ENCODE measurements around the gene ZNF536. TPM values are rescaled to one million over a fixed set of nuclear protein-coding genes. Genes with fewer than 3 reads are reported as not detected.
A peak's percentile ranks its signal among the peaks of the same experiment; 100 is the strongest.

The ZNF536 gene
- total RNA-seq, 1 experiment from 2014 or later = not detected

DNA sequence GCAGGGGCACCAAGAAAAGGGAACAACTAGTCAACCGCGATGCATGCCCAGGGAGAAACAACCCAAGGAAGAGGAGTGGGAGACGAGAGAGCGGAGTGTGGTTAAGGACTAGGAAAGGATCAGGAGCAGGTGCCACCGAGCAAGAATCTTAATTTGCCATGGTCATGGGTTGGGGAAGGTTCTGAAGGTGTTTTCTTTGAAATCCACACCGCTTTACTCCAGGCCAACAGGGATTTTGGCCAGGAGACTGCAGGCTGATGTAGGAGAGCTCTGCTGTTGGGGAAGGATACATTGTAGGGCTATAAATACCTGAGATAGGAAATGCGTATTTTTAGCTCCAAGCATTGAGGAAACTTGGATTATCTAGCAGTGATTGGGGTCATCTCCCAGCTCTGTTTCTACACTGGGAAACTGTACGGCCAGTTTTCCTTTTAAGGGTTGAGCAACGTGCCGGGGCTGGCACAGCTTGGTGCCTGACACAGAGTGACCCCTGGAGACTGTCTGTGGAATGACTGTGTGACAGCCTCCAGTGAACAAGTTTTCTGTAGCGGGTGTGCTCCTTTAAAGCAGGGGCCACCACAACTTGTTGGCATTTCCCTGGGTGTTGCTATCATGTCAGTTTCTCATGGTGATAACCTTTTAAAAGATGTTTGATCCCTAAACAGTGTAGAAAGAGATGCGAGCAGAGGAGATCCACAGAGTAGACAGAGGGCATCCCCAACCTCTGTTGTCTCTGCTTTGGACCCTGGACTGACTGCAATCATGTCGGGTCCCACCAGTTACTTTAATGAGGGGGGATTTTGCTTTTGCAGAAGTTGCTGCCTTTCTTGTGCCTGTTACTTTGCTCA, 34.3 kb downstream of the ZNF536 start:
- Histone ChIP-seq H4K91ac (ENCODE audit: insufficient read length, low read depth, low read length) (no peak overlapping the region), H4K5ac (ENCODE audit: insufficient read length, low read depth, low read length) (no peak overlapping the region), H2AK5ac (ENCODE audit: insufficient read length, low read length) (no peak overlapping the region), H2BK120ac (ENCODE audit: low read depth, low read length, poor library complexity, severe bottlenecking) (no peak overlapping the region), H2BK20ac (ENCODE audit: low read depth, low read length, poor library complexity, severe bottlenecking) (no peak overlapping the region), H2BK5ac (ENCODE audit: insufficient read length, low read length) (no peak overlapping the region), H4K20me1 (ENCODE audit: control insufficient read depth, insufficient read depth, insufficient read length) (no peaks in the 10 kb centered on the region), H3K9me3 (ENCODE audit: control insufficient read depth, low read depth, low read length) (no peaks in the 10 kb centered on the region), H3K56ac (ENCODE audit: insufficient read length, low read depth, low read length) (no peak overlapping the region), H3K23ac (ENCODE audit: insufficient read length, low read depth, low read length) (no peak overlapping the region), H3K14ac (ENCODE audit: insufficient read depth, low read length) (no peak overlapping the region), H3K4me1 (ENCODE audit: insufficient read depth, low read length) (no peaks in the 10 kb centered on the region), H3K79me2 (ENCODE audit: insufficient read depth, low read length) (no peaks in the 10 kb centered on the region), H2BK12ac (ENCODE audit: insufficient read length, low read depth, low read length) (no peak overlapping the region), H3T11ph (ENCODE audit: low read length) (no peak overlapping the region), H3K27me3 (ENCODE audit: insufficient read depth, low read length) (no peaks in the 10 kb centered on the region), H3K18ac (ENCODE audit: insufficient read length, low read depth, low read length) (no peak overlapping the region), H3K27ac (ENCODE audit: insufficient read length, low read depth, low read length) (no peak overlapping the region), H4K8ac (replicated peaks; ENCODE audit: insufficient read length, low read depth, low read length) (no peak overlapping the region), H3K23me2 (ENCODE audit: insufficient read length, low read depth, low read length, poor library complexity, severe bottlenecking) (no peaks in the 10 kb centered on the region), H2AFZ (ENCODE audit: low read length) (no peak overlapping the region), H3K4ac (ENCODE audit: low read depth, low read length) (no peak overlapping the region), H2BK15ac (ENCODE audit: low read depth, low read length) (no peak overlapping the region), H3K4me2 (ENCODE audit: insufficient read depth, insufficient read length, low read length) (no peak overlapping the region), H3K9ac (ENCODE audit: extremely low read depth, insufficient read length, low read length) (no peak overlapping the region), H3K79me1 (ENCODE audit: insufficient read depth, low read depth, low read length, poor library complexity, severe bottlenecking) (no peaks in the 10 kb centered on the region)
- Mint-ChIP-seq H3K27ac (no peak overlapping the region), H3K27me3 (ENCODE audit: low read depth) (peaks cover 10% of the 10 kb centered on the region), H3K4me3 (no peak overlapping the region), H3K4me1 (peaks cover 6 to 18% of the 10 kb centered on the region in 2 experiments), H3K36me3 (ENCODE audit: insufficient read depth in 1 of 3, low read depth in 3 of 3) (no peaks in the 10 kb centered on the region), H3K9me3 (no peaks in the 10 kb centered on the region)
- no CpG with 5 or more reads among the region's 13 CpGs for WGBS (ENCODE audit: extremely low coverage, insufficient read length, low lambda C conversion rate)
- TF ChIP-seq, protein P1, sequence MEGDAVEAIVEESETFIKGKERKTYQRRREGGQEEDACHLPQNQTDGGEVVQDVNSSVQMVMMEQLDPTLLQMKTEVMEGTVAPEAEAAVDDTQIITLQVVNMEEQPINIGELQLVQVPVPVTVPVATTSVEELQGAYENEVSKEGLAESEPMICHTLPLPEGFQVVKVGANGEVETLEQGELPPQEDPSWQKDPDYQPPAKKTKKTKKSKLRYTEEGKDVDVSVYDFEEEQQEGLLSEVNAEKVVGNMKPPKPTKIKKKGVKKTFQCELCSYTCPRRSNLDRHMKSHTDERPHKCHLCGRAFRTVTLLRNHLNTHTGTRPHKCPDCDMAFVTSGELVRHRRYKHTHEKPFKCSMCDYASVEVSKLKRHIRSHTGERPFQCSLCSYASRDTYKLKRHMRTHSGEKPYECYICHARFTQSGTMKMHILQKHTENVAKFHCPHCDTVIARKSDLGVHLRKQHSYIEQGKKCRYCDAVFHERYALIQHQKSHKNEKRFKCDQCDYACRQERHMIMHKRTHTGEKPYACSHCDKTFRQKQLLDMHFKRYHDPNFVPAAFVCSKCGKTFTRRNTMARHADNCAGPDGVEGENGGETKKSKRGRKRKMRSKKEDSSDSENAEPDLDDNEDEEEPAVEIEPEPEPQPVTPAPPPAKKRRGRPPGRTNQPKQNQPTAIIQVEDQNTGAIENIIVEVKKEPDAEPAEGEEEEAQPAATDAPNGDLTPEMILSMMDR (conservative IDR thresholded peaks at IDR 0.05) = peak; percentile 66
- no peak for DNase-seq

Measured in H9 (cell line).